HFF-Myc (cell line): Measurements from ENCODE around the gene METTL16.

Experiments used
- DNase-seq: peaks from one replicate; pipeline ENCODE4 v3.0.0-alpha.2; 2011; ENCODE audit warnings: low read depth; ENCODE audit errors: extremely low read depth
- H3K4me3 ChIP-seq: replicated peaks from 2 replicates; pipeline ENCODE4 v1.5.1; 2011; ENCODE audit warnings: low read depth, mild to moderate bottlenecking, control low read depth, low read length
- TF ChIP-seq, protein P1 (sequence below): IDR thresholded peaks from 2 replicates; pipeline ENCODE4 v1.5.1; 2012; ENCODE audit warnings: mild to moderate bottlenecking, low read depth, low read length, control low read depth; ENCODE audit errors: missing control alignments

Gene METTL16

DNA sequence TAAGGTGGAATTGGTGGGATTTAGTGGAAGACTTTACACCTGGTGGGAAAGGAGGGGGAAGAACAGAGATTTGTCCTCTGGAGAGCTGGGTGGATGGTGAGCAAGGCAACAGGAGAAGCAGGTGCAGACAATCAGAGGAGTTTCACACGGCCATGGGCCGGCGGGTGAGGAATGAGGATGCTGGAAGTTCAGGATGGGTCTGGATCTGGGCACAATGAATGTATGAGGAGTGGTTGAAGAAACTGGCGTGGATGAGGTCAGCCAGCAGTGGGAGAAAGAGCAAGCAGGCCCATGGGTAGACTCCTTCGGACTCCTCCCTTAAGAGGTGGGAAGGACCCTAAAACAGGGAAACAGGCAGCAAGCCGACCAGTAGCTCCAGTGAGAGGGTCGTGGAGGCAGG, 100.7 kb downstream of the METTL16 start:
- no peak overlapping the region for H3K4me3 ChIP-seq
- DNase-seq = no peak
- TF ChIP-seq, protein P1, sequence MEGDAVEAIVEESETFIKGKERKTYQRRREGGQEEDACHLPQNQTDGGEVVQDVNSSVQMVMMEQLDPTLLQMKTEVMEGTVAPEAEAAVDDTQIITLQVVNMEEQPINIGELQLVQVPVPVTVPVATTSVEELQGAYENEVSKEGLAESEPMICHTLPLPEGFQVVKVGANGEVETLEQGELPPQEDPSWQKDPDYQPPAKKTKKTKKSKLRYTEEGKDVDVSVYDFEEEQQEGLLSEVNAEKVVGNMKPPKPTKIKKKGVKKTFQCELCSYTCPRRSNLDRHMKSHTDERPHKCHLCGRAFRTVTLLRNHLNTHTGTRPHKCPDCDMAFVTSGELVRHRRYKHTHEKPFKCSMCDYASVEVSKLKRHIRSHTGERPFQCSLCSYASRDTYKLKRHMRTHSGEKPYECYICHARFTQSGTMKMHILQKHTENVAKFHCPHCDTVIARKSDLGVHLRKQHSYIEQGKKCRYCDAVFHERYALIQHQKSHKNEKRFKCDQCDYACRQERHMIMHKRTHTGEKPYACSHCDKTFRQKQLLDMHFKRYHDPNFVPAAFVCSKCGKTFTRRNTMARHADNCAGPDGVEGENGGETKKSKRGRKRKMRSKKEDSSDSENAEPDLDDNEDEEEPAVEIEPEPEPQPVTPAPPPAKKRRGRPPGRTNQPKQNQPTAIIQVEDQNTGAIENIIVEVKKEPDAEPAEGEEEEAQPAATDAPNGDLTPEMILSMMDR = no peak

GRCh38 chr17:2406903-2407790, 104.5 kb downstream of the METTL16 start:
- TF ChIP-seq, protein P1 = no peak
- H3K4me3 ChIP-seq = no peak overlapping the region
- no peak for DNase-seq

- no peak for DNase-seq
- H3K4me3 ChIP-seq = no peak overlapping the region
- TF ChIP-seq, protein P1 = no peak
Observed at GRCh38 chr17:2406271-2406902, 105.3 kb downstream of the METTL16 start.

DNA sequence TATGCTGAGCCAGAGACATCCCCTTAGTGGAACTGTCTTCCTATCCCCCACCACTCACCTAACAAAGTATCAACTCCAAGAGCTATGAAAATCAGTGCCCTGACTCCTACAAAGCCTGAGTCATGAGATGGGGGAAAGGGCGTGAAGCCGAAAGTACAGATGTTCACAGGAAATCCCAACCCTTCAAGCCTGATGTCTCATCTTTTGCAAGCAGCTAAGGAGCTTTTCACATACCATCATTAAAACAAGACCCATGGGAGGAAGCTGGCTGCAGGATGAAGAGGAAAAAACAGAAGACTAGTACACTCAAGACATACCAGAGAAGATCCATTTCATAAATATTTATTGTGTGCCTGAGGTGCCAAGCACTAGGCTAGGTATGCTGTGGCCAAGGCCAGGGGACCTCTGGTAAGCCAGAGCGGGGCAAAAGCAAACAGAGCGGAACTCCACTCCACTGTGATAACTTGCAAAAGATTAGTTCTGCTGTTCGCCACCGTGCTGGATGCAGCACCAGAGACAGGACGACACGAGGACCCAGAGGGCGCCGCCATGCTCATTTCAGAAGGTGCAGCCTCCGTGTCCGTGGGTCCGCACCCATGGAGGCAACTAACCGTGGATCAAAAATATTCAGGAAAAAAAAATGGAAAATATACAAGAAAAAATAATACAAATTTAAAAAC, 106.3 kb downstream of the METTL16 start:
- DNase-seq = no peak
- TF ChIP-seq, protein P1 = no peak
- H3K4me3 ChIP-seq = no peak overlapping the region

- TF ChIP-seq, protein P1 = no peak
- no peak for DNase-seq
- H3K4me3 ChIP-seq = no peak overlapping the region
Observed at GRCh38 chr17:2403044-2403443, 108.6 kb downstream of the METTL16 start.

GRCh38 chr17:2402544-2402943, 109.1 kb downstream of the METTL16 start:
- TF ChIP-seq, protein P1 = no peak
- no peak for DNase-seq
- peak overlapping the region; percentile 38 for H3K4me3 ChIP-seq
